Measurements from ENCODE around the gene PKNOX2. TPM values are rescaled to one million over a fixed set of nuclear protein-coding genes. Genes with fewer than 3 reads are reported as not detected.

Gene PKNOX2
- total and polyA plus RNA-seq, 9 of the 15 experiments (the other 6 are each of a cell fraction or from before 2014, with no cell fraction given): not detected

DNA sequence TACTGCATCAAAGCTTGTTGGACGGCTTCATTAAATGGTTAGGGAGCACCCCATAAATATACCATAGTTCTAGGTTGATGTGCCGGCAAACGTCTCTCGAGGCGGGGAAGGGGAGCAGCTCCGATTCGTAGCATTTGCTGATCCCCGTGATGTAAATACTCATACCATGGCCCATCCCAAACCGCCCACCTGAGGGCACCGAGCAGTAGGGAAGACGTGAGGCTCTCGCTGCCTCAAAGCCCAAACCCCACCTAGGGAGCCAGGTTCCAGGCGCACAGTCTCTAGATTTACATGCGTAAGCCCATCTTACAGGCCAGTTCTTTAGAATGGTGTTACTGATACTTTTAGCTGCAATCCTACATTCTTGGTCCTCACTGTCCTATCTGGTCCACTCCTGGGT is 207.5 kb downstream of the PKNOX2 start (continued):
- TF ChIP-seq ZBTB34 (CRISPR knock-in tag; IDR thresholded peaks at IDR 0.05) (no peak), MYC (IDR thresholded peaks at IDR 0.05; ENCODE audit: low read depth, low read length) (no peak), MYC (CRISPR knock-in tag; IDR thresholded peaks at IDR 0.05; ENCODE audit: borderline replicate concordance, low read depth) (no peak), FOSL1 (tag; conservative IDR thresholded peaks at IDR 0.05) (no peak), ZNF764 (CRISPR knock-in tag; IDR thresholded peaks at IDR 0.05; ENCODE audit: low read depth) (no peak), ZFP1 (CRISPR knock-in tag; IDR thresholded peaks at IDR 0.05) (no peak), ZNF589 (CRISPR knock-in tag; IDR thresholded peaks at IDR 0.05; ENCODE audit: low read depth) (no peak), BRD4 (IDR thresholded peaks at IDR 0.05) (no peak), MCM7 (IDR thresholded peaks at IDR 0.05) (no peak), GTF2A2 (tag; IDR thresholded peaks at IDR 0.05) (no peak)
- TF ChIP-seq, protein P1, sequence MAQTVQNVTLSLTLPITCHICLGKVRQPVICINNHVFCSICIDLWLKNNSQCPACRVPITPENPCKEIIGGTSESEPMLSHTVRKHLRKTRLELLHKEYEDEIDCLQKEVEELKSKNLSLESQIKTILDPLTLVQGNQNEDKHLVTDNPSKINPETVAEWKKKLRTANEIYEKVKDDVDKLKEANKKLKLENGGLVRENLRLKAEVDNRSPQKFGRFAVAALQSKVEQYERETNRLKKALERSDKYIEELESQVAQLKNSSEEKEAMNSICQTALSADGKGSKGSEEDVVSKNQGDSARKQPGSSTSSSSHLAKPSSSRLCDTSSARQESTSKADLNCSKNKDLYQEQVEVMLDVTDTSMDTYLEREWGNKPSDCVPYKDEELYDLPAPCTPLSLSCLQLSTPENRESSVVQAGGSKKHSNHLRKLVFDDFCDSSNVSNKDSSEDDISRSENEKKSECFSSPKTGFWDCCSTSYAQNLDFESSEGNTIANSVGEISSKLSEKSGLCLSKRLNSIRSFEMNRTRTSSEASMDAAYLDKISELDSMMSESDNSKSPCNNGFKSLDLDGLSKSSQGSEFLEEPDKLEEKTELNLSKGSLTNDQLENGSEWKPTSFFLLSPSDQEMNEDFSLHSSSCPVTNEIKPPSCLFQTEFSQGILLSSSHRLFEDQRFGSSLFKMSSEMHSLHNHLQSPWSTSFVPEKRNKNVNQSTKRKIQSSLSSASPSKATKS (CRISPR knock-in tag; IDR thresholded peaks at IDR 0.05): no peak
- TF ChIP-seq, protein P2, sequence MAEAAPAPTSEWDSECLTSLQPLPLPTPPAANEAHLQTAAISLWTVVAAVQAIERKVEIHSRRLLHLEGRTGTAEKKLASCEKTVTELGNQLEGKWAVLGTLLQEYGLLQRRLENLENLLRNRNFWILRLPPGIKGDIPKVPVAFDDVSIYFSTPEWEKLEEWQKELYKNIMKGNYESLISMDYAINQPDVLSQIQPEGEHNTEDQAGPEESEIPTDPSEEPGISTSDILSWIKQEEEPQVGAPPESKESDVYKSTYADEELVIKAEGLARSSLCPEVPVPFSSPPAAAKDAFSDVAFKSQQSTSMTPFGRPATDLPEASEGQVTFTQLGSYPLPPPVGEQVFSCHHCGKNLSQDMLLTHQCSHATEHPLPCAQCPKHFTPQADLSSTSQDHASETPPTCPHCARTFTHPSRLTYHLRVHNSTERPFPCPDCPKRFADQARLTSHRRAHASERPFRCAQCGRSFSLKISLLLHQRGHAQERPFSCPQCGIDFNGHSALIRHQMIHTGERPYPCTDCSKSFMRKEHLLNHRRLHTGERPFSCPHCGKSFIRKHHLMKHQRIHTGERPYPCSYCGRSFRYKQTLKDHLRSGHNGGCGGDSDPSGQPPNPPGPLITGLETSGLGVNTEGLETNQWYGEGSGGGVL (CRISPR knock-in tag; IDR thresholded peaks at IDR 0.05): no peak
- TF ChIP-seq, protein P3, sequence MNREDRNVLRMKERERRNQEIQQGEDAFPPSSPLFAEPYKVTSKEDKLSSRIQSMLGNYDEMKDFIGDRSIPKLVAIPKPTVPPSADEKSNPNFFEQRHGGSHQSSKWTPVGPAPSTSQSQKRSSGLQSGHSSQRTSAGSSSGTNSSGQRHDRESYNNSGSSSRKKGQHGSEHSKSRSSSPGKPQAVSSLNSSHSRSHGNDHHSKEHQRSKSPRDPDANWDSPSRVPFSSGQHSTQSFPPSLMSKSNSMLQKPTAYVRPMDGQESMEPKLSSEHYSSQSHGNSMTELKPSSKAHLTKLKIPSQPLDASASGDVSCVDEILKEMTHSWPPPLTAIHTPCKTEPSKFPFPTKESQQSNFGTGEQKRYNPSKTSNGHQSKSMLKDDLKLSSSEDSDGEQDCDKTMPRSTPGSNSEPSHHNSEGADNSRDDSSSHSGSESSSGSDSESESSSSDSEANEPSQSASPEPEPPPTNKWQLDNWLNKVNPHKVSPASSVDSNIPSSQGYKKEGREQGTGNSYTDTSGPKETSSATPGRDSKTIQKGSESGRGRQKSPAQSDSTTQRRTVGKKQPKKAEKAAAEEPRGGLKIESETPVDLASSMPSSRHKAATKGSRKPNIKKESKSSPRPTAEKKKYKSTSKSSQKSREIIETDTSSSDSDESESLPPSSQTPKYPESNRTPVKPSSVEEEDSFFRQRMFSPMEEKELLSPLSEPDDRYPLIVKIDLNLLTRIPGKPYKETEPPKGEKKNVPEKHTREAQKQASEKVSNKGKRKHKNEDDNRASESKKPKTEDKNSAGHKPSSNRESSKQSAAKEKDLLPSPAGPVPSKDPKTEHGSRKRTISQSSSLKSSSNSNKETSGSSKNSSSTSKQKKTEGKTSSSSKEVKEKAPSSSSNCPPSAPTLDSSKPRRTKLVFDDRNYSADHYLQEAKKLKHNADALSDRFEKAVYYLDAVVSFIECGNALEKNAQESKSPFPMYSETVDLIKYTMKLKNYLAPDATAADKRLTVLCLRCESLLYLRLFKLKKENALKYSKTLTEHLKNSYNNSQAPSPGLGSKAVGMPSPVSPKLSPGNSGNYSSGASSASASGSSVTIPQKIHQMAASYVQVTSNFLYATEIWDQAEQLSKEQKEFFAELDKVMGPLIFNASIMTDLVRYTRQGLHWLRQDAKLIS (CRISPR knock-in tag; IDR thresholded peaks at IDR 0.05): no peak
